HG02759 (cell line): ENCODE data around the gene PGBD5.

Source experiments
- ATAC-seq: cut with Tn5 transposase; IDR thresholded peaks from one replicate; pipeline ENCODE4 v1.9.1; 2021; ENCODE audit warnings: mild to moderate bottlenecking, moderate library complexity; ENCODE audit not compliant: unreplicated experiment

Gene PGBD5

DNA sequence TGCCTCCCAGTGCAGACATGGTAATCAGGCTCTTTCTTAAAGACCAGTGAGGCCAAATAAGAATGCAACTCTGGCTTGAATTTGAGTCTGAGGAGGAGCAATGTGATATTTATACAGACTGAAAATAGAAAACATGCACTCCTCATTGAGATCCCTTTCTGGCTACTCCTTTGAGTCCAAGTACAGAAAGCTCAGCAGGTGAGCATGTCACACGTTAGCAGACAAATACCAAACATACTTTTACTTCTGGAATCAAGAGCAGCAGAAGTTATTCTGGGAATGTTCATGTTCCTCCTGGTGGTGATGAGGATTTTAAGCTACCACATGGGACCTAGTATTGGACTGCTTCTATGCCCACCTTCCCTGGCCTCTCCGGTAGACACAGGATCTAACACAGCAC is 48.3 kb downstream of the PGBD5 start:
- ATAC-seq: no peak

DNA sequence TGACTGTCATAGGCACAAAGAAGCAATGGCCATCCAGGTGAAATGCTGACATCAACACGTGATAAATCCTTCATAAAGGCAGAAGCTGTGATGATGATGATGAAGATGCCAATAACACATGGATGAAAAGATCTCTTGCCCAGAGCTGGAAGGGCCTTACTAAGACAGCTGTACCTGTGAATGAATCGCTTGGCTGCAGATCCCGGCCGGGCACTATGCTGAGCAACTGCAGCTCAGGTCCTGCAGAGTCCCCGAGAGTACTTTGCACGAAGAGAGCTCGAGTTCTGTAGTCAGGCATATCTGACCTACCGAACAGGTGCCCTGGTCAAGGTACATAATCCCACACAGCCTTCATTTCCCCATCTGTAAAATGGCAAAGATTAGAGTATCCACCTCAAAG is 48.8 kb downstream of the PGBD5 start:
- ATAC-seq: no peak

DNA sequence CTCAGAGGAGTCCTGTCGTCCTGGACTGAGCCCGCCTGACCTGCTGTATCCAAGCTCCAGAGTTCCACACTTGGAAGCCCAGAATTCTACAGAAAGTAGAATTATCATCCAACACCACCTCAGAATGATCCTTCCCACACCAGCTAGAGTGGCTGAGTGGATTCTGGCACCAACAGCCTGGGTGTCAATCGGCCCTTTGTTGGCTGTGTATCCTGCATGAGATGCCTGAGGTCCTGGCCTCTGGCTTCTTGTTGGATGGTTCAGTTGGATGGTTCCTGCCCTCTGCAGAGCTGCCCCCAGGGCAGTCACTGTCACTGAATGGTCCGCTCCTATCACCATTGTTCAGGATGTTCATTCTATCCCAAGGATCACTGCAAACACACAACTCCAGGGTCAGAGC is 49.8 kb downstream of the PGBD5 start:
- ATAC-seq: no peak

DNA sequence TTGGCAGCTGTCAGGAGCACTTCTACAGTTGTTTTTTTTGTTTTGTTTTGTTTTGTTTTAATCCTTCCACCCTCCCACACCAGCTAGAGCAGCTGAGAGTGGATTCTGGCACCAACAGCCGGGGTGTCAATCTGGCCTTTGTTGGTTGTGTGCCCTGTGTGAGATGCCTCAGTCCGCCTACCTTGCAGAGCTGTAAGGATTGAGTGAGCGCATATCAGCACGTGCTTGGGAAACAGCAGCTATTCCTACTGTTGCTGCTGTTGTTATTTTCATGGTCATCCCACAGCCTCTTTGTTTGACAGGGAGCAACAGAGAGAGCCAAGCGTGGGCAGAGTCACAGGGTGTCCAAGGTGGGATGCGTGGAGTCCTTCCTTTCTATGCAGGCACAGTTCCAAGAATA is 50.4 kb downstream of the PGBD5 start:
- no peak for ATAC-seq

DNA sequence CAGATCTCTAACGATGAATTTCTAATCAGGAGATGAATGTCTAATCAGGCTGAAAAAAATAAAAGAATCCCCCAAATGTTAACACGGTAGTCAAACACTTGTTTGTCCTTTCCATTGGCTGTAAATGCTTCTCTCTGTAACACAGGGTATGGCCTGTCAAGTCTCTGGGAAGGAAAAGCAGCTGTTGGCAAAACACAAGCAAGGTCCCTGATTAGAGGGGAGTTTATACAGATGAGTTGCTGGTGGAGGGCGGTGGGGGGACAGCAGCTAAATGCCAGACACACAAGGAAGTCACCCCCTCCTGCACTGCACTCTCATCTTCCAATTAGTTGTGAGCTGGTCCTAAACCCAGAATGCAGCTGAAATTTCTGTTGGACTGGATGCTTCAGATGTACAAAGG is 51.0 kb downstream of the PGBD5 start:
- no peak for ATAC-seq

DNA sequence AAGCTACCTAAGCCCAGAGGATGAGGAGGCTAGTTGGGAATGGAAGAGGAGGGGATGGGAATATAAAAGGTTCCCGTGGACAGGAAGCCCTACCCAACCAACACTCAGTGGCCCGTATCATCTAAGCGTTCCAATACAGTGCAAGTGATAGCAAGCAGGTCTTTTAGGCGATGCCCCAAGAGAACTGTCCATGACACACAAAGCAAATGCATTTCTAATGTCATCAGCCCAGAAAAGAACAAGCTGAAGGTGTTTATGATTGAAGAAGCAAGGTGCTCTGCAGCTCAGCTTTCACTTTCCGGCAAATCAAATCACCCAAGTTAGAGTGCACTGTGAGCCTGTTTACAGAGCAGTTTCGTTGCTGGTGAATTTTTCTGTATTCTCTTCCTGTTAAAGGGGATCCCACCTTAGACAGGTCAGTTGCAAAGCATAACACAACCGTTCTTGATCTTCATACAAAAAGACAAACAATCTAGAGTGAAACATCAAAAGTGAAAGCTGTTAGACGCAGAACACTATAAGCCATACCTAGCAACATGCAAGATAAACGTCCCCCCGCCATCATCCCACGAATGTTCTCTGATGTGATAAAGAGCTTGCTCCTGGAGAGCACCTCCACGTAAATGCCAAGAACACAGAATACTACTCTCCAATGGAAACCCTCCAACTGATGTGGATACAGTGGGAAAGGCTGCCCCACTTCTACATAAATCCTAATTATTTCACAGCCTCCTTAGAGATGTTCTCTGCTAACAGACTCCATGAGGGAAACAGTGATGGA is 54.0 kb downstream of the PGBD5 start:
- no peak for ATAC-seq

DNA sequence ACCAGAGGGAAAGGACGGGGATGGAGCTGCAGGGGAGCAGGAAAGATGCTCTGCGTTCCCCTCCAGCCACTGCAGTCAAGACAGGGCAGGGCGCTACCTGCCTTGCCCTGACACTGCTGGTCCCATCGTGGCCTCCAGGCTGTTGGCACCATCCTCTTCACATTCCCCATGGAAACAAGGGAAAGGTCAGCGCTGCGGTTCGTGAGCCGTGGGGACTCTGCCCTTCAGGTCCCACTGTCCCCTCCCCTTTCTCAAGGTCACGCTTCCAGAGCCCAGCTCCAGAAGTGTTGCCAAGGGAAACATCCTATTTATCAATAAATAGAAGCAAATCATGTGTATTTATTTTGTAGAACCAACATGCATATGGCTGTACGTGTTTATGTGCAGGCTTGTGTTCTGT is 56.0 kb downstream of the PGBD5 start:
- no peak for ATAC-seq

DNA sequence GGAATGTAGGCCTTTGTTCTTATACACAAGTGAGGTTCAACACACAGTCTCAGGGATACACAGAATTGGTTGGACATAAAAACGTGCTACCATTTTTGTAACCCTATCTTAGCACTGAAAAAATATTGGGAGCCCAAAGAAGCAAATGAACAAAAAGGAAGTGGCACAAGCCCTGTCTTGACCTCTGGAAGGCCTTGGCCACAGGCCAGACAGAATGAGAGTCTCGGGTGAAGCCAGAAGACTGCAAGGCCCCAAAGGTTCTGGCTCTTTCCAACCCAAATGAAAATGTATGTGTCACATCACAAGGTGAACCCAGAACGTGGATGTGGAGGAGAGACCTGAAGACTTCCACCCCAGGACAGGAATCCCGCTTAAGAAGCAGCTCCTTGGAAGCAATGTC is 57.3 kb downstream of the PGBD5 start:
- no peak for ATAC-seq

DNA sequence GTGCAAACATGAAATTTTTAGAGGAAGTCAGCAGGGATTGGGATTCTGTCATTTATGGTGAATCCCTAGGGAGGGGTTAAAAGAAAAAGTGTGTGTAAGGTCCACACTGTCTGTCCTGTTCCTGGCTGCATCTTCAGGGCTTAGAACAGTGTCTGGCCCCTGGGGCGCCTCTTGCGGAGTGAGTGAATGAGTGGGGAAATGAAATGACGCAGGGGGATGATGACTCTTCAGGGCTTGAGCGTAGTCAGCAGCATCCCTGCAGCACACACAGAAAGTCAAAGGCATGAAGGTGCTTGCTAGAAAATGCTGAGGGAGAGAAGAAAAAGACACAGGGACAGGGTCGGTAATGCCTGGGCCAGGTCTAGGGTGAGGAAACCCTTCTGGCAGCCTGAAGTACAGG is 57.8 kb downstream of the PGBD5 start:
- ATAC-seq: no peak

DNA sequence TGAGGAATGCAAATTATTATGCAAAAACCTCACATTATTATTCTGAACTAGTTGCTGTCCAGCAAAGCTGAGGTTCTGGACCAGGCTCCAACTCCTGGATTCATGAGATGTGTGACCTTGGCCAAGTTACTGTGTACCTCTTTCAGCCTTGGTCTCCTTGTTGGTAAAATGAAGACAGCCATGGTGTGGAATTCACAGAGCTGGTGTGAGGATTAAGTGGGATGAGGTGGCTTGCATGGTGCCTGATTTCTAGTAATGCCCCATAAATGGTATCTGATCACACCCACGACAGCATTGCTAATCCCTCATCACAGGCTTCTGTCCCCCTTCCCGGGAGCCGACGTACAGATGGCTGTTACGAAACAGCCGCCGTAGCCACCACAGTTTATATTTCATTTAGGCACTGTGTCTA is 59.6 kb downstream of the PGBD5 start:
- no peak for ATAC-seq

DNA sequence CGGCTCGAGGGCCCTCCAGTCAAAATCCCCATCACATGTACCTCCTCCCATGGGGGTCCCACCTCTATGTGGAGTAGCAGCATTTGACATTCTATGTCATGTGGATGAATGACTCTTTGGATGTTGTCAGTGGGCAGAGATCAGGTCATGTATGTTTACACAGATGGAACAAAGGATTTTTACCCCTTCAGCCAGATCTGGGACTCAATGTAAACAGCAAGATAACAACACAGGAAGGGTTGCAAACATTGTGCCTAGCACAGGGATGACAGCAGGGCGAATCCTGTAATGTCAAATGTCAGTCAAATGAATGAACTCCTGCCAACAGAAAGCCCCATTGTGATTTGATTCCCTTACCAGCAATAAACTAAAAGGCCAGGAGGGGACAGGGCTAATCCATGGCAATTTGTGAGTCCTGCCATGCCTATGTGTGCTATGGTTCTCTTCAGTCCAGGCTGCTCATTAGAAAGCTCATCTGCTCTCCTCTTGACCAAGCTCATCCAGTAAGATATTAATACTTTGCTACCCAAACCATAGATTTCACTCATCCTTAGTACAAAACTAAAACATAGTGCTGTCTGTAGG is 60.3 kb downstream of the PGBD5 start:
- no peak for ATAC-seq

DNA sequence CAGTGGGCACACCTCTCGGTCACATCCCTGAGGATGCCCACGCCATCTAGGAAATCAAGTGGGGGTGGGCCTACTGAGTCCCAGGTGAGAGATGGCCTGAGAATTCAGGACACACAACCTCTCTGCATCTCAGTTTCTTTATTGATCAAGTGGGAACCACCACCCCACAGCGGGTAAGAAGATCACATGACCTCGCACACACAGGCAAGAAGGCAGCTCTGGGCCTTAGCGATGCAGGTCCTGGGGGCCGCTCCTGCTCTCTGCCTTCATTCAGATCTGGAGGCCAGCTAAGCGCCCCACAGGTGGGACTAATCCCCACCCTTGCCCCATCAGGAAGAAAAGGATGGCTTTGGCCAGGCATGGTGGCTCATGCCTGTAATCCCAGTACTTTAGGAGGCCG is 63.2 kb downstream of the PGBD5 start:
- ATAC-seq: no peak

DNA sequence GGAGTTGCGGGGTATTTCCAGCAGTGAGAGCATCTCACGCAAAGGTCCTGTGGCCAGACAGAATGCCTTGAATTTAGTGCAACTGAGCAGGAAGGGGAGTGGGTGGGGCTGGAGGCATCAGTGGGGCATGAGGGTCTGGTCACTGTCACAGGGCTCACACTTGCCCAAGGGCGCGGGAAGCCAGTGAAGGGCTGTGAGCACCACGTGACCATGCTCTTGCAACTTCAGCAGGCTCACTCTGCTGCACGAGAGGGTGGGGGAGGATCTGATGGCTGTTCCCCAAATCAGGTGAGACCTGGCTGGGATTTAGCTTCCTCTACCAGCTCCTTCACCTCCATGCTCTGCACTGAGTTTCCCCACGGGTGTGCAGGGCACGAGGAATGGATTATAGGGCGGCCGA is 64.2 kb downstream of the PGBD5 start:
- no peak for ATAC-seq

DNA sequence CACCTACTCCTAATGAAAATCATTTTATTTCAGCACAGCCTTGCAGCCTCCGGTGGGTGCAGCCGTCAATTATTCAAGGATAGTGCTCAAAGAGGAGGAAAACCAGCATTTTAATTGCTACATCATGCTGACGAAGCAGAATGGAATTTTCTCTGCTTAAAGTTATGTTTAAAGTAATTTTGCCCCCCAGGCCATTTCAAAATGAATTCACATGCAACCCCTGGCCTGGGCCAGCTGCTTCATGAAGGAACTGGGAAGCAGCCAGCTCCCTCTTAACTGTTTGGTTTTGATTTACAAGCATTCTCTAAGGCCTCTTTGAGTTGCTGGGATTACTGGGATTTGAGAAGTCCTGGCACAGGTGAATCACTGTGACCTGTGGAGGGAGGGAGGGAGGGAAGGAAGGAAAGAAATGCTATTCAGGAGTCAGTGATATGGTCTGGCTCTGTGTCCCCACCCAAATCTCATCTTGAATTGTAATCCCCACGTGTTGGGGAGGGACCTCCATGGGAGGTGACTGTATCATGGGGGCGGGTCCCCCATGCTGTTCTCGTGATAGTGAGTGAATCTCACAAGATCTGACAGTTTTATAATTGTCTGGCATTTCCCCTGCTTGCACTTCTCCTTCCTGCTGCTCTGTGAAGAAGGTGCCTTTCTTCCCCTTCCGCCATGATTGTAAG is 66.0 kb downstream of the PGBD5 start:
- no peak for ATAC-seq

DNA sequence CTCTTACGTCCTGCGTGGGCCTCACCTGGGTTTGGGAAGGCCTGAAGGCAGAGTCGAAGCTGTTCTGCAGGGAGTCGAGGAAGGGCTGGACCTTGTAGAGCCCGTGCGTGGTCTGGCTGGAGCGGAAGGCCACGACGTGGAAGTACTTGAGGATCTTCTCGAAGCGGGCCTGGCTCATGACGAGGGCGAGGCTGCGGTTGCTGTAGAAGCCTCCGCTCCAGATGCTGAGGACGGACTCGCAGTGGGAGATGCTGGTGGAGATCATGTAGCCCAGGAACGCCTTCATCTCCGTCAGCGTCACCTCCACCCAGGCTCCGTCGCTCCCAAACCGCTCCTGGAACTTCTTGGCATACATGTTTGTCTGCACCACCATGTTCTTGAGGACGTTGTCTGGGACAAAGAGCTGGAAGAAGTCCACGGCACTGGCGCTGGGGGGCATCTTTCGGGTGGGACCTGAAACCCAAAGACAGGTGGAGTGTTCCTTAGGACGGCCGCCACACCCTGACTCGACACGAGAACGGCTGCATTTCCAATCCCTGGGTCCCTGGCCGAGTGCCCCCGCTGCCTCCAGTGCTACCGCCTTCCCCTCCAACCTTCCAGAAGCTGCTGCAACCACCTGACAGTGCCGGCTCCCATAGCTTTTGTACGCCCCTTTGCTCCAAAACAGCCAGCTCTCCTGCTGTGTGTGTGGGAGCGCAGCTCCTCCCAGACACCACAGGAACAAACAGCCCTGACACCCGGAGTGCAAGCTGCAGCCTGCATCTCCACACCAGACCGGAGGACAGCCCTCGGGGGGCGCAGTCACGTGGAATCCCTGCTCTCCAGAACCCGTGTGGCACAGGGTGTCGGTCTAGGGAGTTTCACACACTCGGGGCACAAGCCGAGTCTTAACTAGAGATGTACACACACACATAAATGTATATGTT is 69.0 kb downstream of the PGBD5 start:
- no peak for ATAC-seq

DNA sequence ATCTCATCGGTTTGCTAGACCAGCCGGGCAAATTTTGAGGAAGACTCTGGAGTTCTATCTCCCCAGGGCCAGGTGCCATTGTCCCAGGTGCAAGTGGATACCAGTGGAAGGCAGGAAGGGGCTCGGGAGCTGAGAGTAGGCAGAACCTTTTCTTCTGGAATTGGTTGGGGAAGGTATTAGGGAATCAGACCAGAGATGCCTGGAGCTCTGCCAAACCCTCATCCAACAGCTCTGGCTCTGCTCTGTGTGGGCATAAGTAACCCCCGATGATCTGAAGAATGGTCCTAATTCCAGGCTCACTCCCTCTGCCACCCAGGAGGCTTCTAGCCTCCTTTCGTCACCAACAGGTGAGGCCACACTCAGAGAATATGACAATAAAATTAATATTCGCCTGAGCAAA is 69.9 kb downstream of the PGBD5 start:
- ATAC-seq: no peak

DNA sequence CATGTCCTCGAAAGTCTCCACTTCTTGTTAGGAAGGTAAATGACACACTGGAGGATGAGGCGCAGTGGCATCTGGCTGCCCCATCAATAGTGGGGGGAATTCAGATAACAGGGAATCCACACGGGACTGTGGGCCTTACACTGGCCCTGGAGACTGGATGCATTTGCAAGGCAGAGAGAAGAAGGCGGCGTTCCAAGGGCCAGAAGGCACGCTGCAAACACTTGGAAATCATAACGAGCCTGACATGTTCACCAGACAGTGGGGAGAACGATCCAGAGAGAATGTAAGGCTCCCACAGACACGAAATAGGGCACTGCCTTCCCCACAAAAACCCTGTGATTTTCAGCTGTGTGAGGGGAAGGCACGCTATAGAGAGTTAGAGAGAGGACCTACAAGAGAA is 70.5 kb downstream of the PGBD5 start:
- no peak for ATAC-seq

DNA sequence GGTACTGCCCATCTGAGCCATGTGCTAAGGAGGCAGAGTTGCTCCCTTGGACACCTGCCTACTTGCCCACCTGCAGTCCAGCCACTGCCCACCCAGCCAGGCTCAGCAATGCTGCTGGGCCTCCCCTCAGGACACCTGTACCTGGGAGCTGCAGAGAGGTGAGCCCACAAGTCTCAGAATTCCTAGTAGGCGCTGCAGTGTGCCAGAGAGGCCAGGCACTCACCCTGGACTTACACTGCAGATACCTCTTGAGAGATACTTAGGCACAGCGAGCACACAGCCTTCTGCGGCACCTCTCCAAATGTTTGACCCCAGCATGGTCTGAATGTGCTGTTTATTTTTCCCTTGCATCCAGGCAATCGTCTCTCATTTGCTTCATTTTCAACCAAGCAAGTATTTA is 71.0 kb downstream of the PGBD5 start:
- no peak for ATAC-seq

DNA sequence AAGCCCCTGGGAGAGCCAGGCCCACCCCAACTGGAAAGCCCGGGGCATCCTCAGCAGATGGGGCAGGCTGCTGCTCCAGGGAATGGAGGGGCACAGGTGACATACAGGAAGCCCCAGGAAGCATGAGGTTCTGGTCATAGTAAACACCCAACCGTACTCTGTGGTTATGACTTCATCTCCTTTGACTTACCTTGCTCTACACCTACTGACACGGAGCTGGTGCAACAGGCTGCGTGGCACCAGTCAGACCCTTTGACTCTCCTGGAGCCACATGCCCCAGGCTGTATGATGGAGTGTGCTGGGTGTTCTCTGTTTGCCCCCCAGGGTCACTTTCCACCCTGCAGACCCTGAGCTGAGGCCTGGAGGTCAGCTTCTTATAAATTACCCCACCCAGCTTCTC is 72.1 kb downstream of the PGBD5 start:
- ATAC-seq: no peak

DNA sequence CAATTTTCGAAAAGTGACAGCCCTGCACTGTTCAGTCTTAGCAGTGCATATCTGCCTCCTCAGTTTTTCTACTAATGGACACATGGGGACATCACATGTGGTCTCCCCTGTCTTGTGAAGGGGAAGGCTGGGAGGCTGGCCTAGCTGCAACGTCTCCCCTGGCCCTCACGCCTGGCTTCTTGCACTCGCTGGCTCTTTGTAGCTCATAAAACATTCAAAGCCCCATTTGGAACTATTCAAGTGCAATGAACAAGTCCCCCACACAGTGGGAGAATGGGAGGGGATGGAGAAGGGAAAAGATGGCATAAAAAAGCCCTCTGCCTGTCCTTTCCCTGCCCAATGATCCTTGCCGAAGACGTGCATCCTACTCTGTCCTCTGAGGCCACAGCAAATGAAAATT is 73.6 kb downstream of the PGBD5 start:
- no peak for ATAC-seq

DNA sequence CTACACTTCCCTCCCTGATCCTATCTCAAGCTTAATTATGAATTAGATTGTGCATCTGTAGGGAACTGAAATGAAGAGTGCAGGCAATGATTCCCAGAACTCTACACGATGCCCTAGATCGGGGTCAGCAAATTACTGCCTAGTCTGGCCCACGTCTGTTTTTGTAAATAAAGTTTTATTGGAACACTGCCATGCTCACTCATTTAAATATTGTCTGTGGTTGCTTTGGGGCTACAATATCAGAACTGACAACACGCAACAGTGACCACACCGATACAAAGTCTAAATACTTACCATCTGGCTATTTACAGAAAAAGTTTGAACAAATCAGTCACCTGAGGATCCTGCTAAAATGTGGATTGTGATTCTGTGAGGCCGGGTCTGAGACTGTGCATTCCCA is 74.1 kb downstream of the PGBD5 start:
- ATAC-seq: no peak
